Adrenal gland (tissue), 12 donors: ENCODE results near the gene MKX. TPM values are rescaled to one million over a fixed set of nuclear protein-coding genes. Genes with fewer than 3 reads are reported as not detected.

Experiments
- DNase-seq, 7 donors: peaks; one replicate each; pipeline ENCODE4 v3.0.0-alpha.2; 2019 to 2020
- H3K27ac ChIP-seq, 5 donors: fragments of 200-600 bp; sonication (generic) in 4 of 5; 1 replicate in 3 of 5; 2 replicates in 2 of 5; pipeline versions ENCODE4 v1.5.1 to v1.8.0; 2016 to 2020; ENCODE audit warnings: mild to moderate bottlenecking in 1 of 5
- H3K27me3 ChIP-seq: fragments of 200-600 bp; 2 replicates; pipeline ENCODE4 v1.8.0; 2021
- H3K36me3 ChIP-seq, 2 donors: fragments of 200-600 bp; replicated peaks in 1 of 2; 1 replicate in 1 of 2; 2 replicates in 1 of 2; pipeline versions ENCODE4 v1.5.1 to v1.8.0; 2018 to 2022
- H3K4me1 ChIP-seq, 2 donors: fragments of 200-600 bp; replicated peaks in 1 of 2; 1 replicate in 1 of 2; 2 replicates in 1 of 2; pipeline versions ENCODE4 v1.5.1 to v1.8.0; 2018 to 2021
- H3K4me3 ChIP-seq, 4 donors: fragments of 200-600 bp; sonication (generic) in 3 of 4; one replicate each; pipeline ENCODE4 v1.5.1; 2016 to 2018
- H3K9me3 ChIP-seq, 3 donors: fragments of 200-600 bp; sonication (generic) in 1 of 3; replicated peaks in 1 of 3; 1 replicate in 2 of 3; 2 replicates in 1 of 3; pipeline versions ENCODE4 v1.5.1 to v1.8.0; 2016 to 2021
- POLR2A ChIP-seq, 2 donors: fragments of 450-650 bp; IDR thresholded peaks; one replicate each; pipeline ENCODE4 v1.6.1; 2017; ENCODE audit warnings: antibody characterized with exemption in 2 of 2, mild to moderate bottlenecking in 2 of 2, moderate library complexity in 1 of 2
- WGBS, 4 donors: extraction: QIAGEN DNeasy Blood & Tissue Kit in 2 of 4; methylation state at CpG; one replicate each; pipeline versions ENCODE4 v1.1.5 to v1.1.7; 2013 to 2017; 5-methylcytosine and 5-hydroxymethylcytosine counted together
- intact Hi-C, 2 donors: fragments of 100-400 bp; cut with DNase I; formaldehyde crosslinking; loops; one replicate each; pipeline versions ENCODE4 v1.14.1 to v1.15.0; 2022 to 2023
- polyA plus RNA-seq, 3 donors: library from polyadenylated mRNA; stranded (reverse); fragments of 200-250 nt in 2 of 3; fragments of 350-450 nt in 1 of 3; fragmentation: Illumina TruSeq in 1 of 3; extraction: RNeasy Lipid Tissue Mini Kit (QIAGEN cat#74804) in 1 of 3; gene quantifications; one replicate each; pipeline ENCODE4 v1.2.3, GENCODE V29; 2013 to 2014
- total RNA-seq, 9 donors: library from RNA; depleted of rRNA in 4 of 9; stranded (reverse); fragments of >200 nt in 4 of 9; fragments of 120-200 nt in 1 of 9; fragmentation: NEBNext Ultra II Directional in 1 of 9; extraction: Animal tissue kit (Norgen Biotek cat#: 25700) in 1 of 9; gene quantifications; one replicate each; pipeline versions ENCODE4 v1.1.0 to v1.2.4, GENCODE V29; 2013 to 2023
- TF ChIP-seq, protein P1 (sequence below), 6 experiments: fragments of 450-650 bp in 4 of 6; fragments of 200-600 bp in 2 of 6; sonication (generic) in 1 of 6; IDR thresholded peaks; 1 replicate in 5 of 6; 2 replicates in 1 of 6; pipeline versions ENCODE4 v1.5.1 to v1.8.0; 2016 to 2021; ENCODE audit warnings: antibody characterized with exemption in 6 of 6, mild to moderate bottlenecking in 2 of 6, moderate library complexity in 1 of 6
- donor health status: healthy with polysubstance abuse.
- donor health status: Bipolar disorder and iron deficiency.
- donor health status: DM: yes; HTN: yes; CAD: no.
- donor health status: DM: no; HTN: no; CAD: no.
- donor health status: DM: no; HTN: no; CAD: no.
- donor health status: DM: yes; HTN: yes; CAD: no.

The MKX gene
- total and polyA plus RNA-seq, 12 donors: 0.06 to 5.4 (median 1.3) TPM

DNA sequence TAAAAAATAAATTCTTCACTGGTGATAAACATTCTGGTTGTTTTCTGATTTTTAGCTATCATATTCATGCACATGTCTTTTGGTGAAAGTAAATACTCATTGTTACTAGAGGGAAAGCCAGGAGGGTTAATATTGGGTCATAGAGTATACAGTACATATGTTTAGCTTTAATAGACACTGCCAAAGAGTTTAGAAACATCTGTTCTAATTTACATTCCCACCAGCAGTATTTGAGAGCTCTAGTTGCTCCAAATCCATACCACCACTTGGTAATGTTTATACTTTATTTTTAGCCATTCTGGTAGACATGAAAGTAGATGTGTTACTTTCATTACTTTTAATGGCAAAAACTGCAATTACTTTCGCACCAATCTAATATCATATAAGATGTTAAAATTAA lies 108.8 kb downstream of the MKX start:
- Histone ChIP-seq H3K9me3 (no peaks in the 10 kb centered on the region), H3K4me1 (no peaks in the 10 kb centered on the region), H3K27ac (no peak overlapping the region), H3K36me3 (no peaks in the 10 kb centered on the region), H3K4me3 (no peak overlapping the region), H3K27me3 (no peaks in the 10 kb centered on the region)
- WGBS, 4 donors: 86 to 100% (median 96%) methylated on average over 1 of the region's 1 CpG
- no peak for DNase-seq
- TF ChIP-seq POLR2A (IDR thresholded peaks at IDR 0.05): no peak
- TF ChIP-seq, protein P1, sequence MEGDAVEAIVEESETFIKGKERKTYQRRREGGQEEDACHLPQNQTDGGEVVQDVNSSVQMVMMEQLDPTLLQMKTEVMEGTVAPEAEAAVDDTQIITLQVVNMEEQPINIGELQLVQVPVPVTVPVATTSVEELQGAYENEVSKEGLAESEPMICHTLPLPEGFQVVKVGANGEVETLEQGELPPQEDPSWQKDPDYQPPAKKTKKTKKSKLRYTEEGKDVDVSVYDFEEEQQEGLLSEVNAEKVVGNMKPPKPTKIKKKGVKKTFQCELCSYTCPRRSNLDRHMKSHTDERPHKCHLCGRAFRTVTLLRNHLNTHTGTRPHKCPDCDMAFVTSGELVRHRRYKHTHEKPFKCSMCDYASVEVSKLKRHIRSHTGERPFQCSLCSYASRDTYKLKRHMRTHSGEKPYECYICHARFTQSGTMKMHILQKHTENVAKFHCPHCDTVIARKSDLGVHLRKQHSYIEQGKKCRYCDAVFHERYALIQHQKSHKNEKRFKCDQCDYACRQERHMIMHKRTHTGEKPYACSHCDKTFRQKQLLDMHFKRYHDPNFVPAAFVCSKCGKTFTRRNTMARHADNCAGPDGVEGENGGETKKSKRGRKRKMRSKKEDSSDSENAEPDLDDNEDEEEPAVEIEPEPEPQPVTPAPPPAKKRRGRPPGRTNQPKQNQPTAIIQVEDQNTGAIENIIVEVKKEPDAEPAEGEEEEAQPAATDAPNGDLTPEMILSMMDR (IDR thresholded peaks at IDR 0.05): no peak
- intact Hi-C loops: no loop called here

DNA sequence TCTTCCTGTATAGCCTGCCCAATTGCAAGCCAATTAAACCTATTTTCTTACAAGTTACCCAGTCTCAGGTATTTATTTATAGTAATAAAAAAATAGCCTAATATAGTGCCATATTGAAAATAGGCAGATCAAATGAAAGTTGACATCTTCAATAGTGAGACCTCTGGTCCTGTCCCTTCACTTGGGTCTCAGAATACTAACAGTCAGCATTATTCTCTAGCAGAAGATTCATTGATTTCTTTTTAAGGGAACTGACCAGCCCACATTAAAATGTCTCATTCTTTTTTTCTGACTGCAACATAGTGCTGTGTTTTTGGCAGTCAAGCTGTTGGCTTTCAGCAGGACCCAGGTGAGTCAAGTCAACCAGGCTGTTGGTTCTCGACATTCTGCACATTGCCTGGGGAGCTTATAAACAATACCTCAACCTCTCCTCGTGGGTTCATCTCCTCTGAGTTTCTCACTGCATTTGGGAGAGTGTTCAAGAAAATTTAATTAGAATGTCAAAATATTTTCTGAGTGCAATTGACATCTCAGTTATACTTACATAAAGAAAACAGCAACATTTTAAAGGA lies 109.8 kb downstream of the MKX start:
- TF ChIP-seq, protein P1 (IDR thresholded peaks at IDR 0.05): no peak
- TF ChIP-seq POLR2A (IDR thresholded peaks at IDR 0.05): no peak
- Histone ChIP-seq H3K36me3 (no peaks in the 10 kb centered on the region), H3K27me3 (no peaks in the 10 kb centered on the region), H3K9me3 (no peaks in the 10 kb centered on the region), H3K27ac (no peak overlapping the region), H3K4me1 (no peaks in the 10 kb centered on the region), H3K4me3 (no peak overlapping the region)
- no peak for DNase-seq
- intact Hi-C loops: no loop called here
- 52 to 78% (median 72%) methylated on average over 2 of the region's 2 CpGs for WGBS, 4 donors

DNA sequence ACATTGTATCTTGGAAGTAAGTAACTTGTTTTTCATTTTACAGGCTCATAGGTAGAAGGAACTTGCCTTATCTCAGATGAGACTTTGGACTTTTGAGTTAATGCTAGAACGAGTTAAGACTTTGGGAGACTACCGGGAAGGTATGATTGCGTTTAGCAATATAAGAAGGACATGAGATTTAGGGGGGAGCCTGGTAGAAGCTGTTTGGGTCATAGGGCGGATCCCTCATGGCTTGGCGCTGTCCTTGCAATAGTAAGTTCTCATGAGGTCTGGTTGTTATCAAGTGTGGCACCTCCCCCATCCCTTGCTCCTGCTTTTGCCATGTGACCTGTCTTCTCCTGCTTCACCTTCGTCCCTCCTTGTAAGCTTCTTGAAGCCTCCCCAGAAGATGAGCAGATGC lies 110.3 kb downstream of the MKX start:
- Histone ChIP-seq H3K27ac (no peak overlapping the region), H3K4me1 (no peaks in the 10 kb centered on the region), H3K36me3 (no peaks in the 10 kb centered on the region), H3K9me3 (no peaks in the 10 kb centered on the region), H3K4me3 (no peak overlapping the region), H3K27me3 (no peaks in the 10 kb centered on the region)
- intact Hi-C loops: no loop called here
- DNase-seq: no peak
- WGBS, 4 donors: 86 to 88% (median 87%) methylated on average over 6 of the region's 6 CpGs
- TF ChIP-seq, protein P1 (IDR thresholded peaks at IDR 0.05): no peak
- no peak for TF ChIP-seq POLR2A (IDR thresholded peaks at IDR 0.05)

DNA sequence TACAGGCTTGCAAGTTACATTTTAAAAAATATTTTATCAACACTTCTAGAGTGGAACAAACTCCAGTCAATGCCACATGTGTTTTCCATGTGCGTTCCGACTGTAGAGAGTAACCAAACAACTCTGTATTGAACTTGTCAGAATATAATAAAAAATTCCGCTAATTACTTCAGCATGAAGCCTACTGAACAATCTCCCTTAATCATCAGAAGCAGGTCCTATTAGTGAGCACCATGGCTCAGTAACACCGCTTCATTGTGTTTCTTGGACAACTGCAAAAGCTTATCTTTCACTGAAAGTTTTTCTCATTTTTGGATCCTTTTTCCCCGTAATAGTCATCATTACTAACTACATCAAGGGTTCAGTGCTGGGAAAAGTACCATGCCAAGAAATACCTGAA lies 117.0 kb downstream of the MKX start:
- DNase-seq: no peak
- WGBS, 4 donors: 72 to 86% (median 82%) methylated on average over 5 of the region's 5 CpGs
- no peak overlapping the region for H3K4me3 ChIP-seq
- H3K4me1 ChIP-seq: no peaks in the 10 kb centered on the region
- intact Hi-C loops: no loop called here
- H3K9me3 ChIP-seq: no peaks in the 10 kb centered on the region
- H3K27me3 ChIP-seq: peaks cover 2% of the 10 kb centered on the region
- H3K36me3 ChIP-seq: no peaks in the 10 kb centered on the region
- H3K27ac ChIP-seq: no peak overlapping the region
- TF ChIP-seq, protein P1 (IDR thresholded peaks at IDR 0.05): no peak
- no peak for TF ChIP-seq POLR2A (IDR thresholded peaks at IDR 0.05)
